NCI-H748 (cell line): ENCODE results near the gene CIB2.

Source experiments
- DNase-seq: peaks from one replicate; lab custom pipeline; 2025; ENCODE audit not compliant: unreplicated experiment; lab: John Stamatoyannopoulos, UW

The CIB2 gene

GRCh38 chr15:78109156-78109555 lies 22.1 kb downstream of the CIB2 start:
- no peak for DNase-seq

GRCh38 chr15:78108300-78109084 lies 22.8 kb downstream of the CIB2 start:
- DNase-seq: peak; percentile 66

GRCh38 chr15:78107471-78107870 lies 23.8 kb downstream of the CIB2 start:
- DNase-seq: no peak

- no peak for DNase-seq
These were observed 25.6 kb downstream of the CIB2 start for GRCh38 chr15:78105476-78106241.

GRCh38 chr15:78104566-78105475 lies 26.4 kb downstream of the CIB2 start:
- no peak for DNase-seq

- no peak for DNase-seq
These were observed 27.1 kb downstream of the CIB2 start for GRCh38 chr15:78104119-78104479.

- DNase-seq: no peak
These were observed 27.7 kb downstream of the CIB2 start for GRCh38 chr15:78103406-78104118.

GRCh38 chr15:78102741-78103140 lies 28.5 kb downstream of the CIB2 start:
- DNase-seq: no peak

GRCh38 chr15:78102211-78102610 lies 29.0 kb downstream of the CIB2 start:
- no peak for DNase-seq

- no peak for DNase-seq
These were observed 29.7 kb downstream of the CIB2 start for GRCh38 chr15:78101423-78102105.

GRCh38 chr15:78100886-78101285 lies 30.4 kb downstream of the CIB2 start:
- DNase-seq: no peak

GRCh38 chr15:78098131-78098755 lies 33.0 kb downstream of the CIB2 start:
- DNase-seq: no peak

GRCh38 chr15:78097667-78098066 lies 33.6 kb downstream of the CIB2 start:
- DNase-seq: no peak

GRCh38 chr15:78093242-78094020 lies 37.8 kb downstream of the CIB2 start:
- DNase-seq: no peak

GRCh38 chr15:78092261-78093041 lies 38.8 kb downstream of the CIB2 start, which contains the start of gene SH2D7:
Gene SH2D7 (plus strand): TSS chr15:78092561. CDS start chr15:78092585, 24 bp downstream.
- DNase-seq: no peak

- no peak for DNase-seq
These were observed 40.7 kb downstream of the CIB2 start for GRCh38 chr15:78090422-78091063.

GRCh38 chr15:78088773-78089080 lies 42.5 kb downstream of the CIB2 start:
- DNase-seq: no peak
